Endothelial cell of umbilical vein (primary cell): ENCODE data around the gene RPL10A.

Source experiments
- EZH2 ChIP-seq: IDR thresholded peaks from 2 replicates; pipeline ENCODE4 v1.6.1; 2012; ENCODE audit warnings: borderline replicate concordance, low read depth, mild to moderate bottlenecking, moderate library complexity, low read length, inconsistent platforms; ENCODE audit not compliant: severe bottlenecking
- FOS ChIP-seq: IDR thresholded peaks from 2 replicates; pipeline ENCODE4 v1.6.1; 2011; ENCODE audit warnings: mild to moderate bottlenecking, low read length, moderate library complexity, borderline replicate concordance; ENCODE audit not compliant: insufficient read depth
- GATA2 ChIP-seq: IDR thresholded peaks from 2 replicates; pipeline ENCODE4 v1.7.0; 2011; ENCODE audit warnings: low read depth, mild to moderate bottlenecking, moderate library complexity, mixed read lengths, low read length; ENCODE audit not compliant: insufficient read length, insufficient read depth
- MAX ChIP-seq: IDR thresholded peaks from 2 replicates; pipeline ENCODE4 v1.6.1; 2011; ENCODE audit not compliant: insufficient read depth, insufficient read length
- POLR2A ChIP-seq: IDR thresholded peaks from 2 replicates; pipeline ENCODE4 v1.6.1; 2012; ENCODE audit warnings: low read depth, mild to moderate bottlenecking, control low read depth, low read length
- POLR2AphosphoS5 ChIP-seq: IDR thresholded peaks from 2 replicates; pipeline ENCODE4 v1.6.1; 2012; ENCODE audit warnings: low read depth, mild to moderate bottlenecking, control low read depth, low read length, moderate library complexity; ENCODE audit not compliant: insufficient read depth
- TF ChIP-seq, protein P1 (sequence below), 2 donors: IDR thresholded peaks; 1 replicate in 1 of 2; 2 replicates in 1 of 2; pipeline ENCODE4 v1.5.1; 2011; ENCODE audit warnings: low read length in 2 of 2, mild to moderate bottlenecking in 2 of 2, moderate library complexity in 2 of 2, control low read depth in 1 of 2, inconsistent platforms in 1 of 2, low read depth in 1 of 2; ENCODE audit not compliant: insufficient read depth in 1 of 2; ENCODE audit errors: extremely low read depth in 1 of 2

DNA sequence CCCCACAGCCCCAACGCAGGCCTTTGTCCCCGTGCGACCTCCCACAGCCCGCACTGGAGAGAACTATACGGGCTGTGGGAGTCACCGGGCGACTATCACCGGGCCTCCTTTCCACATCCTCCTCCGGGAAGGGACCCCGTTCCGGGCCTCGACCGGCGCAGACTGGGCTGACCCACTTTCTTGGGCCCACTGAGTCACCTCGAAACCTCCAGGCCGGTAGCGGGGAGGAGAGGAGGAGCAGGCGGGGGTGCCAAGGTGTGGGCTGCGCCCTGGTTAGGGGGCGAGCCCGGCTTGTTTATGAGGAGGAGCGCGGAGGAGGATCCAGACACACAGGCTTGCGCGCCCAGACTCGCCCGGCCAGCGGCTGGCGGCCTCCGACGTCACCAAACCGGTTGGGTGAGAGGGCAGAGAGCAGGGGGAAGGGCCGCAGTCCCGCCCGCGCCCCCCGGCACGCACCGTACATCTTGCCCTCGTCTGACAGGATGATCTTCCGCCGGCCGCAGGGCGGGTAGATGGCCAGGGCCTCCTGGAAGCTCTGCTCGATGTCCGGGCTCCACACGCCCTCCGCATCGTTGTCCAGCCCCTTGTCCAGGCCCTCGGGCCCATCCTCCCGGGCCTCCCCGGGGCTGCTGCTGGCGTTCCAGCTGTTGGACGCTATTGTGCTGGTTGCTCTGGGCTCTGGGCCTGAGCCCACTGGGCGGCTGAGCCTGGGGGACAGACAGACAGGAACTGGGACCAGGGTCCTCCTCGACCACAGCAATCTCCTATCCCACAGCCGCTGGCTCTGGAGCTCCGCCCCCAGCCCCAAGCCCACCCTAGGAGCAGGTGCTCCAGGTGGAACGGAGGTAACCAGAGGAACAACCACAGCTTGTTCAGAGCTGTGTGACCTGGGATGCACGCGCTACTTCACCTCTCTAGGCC, 18.1 kb downstream of the RPL10A start:
- TF ChIP-seq, protein P1, sequence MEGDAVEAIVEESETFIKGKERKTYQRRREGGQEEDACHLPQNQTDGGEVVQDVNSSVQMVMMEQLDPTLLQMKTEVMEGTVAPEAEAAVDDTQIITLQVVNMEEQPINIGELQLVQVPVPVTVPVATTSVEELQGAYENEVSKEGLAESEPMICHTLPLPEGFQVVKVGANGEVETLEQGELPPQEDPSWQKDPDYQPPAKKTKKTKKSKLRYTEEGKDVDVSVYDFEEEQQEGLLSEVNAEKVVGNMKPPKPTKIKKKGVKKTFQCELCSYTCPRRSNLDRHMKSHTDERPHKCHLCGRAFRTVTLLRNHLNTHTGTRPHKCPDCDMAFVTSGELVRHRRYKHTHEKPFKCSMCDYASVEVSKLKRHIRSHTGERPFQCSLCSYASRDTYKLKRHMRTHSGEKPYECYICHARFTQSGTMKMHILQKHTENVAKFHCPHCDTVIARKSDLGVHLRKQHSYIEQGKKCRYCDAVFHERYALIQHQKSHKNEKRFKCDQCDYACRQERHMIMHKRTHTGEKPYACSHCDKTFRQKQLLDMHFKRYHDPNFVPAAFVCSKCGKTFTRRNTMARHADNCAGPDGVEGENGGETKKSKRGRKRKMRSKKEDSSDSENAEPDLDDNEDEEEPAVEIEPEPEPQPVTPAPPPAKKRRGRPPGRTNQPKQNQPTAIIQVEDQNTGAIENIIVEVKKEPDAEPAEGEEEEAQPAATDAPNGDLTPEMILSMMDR (IDR thresholded peaks at IDR 0.05; ENCODE audit: extremely low read depth in 1 of 2, insufficient read depth in 1 of 2, low read depth in 1 of 2, low read length in 2 of 2) = no peak
- no peak for TF ChIP-seq MAX
- TF ChIP-seq POLR2AphosphoS5 = no peak
- TF ChIP-seq POLR2A = no peak
- no peak for TF ChIP-seq GATA2
- no peak for TF ChIP-seq EZH2
- TF ChIP-seq FOS = no peak
